Measurements from ENCODE around the gene CELF5.
A peak's percentile ranks its signal among the peaks of the same experiment; 100 is the strongest.

Gene CELF5

DNA sequence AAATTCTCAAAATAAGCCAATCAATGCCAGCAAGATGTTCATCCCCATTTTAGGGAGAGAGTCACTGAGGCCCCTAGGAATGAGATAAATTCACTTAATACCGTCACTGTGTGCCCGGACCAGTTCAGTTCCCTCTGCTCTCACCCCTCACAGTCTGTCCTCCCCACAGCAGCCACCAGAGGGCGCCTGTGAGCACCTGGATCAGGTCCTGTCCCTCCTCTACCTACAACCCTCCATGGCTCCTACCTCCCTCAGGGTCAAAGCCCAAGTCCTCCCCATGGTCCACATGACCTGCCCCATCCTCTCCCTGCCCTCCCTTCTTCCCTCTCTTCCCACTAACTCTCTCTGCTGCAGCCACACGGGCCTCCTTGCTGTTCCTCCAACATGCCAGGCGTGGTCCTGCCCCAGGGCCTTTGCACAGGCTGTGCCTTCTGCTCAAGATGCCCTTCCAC lies 100.0 kb downstream of the CELF5 start (continued):
- TF ChIP-seq, protein P1, sequence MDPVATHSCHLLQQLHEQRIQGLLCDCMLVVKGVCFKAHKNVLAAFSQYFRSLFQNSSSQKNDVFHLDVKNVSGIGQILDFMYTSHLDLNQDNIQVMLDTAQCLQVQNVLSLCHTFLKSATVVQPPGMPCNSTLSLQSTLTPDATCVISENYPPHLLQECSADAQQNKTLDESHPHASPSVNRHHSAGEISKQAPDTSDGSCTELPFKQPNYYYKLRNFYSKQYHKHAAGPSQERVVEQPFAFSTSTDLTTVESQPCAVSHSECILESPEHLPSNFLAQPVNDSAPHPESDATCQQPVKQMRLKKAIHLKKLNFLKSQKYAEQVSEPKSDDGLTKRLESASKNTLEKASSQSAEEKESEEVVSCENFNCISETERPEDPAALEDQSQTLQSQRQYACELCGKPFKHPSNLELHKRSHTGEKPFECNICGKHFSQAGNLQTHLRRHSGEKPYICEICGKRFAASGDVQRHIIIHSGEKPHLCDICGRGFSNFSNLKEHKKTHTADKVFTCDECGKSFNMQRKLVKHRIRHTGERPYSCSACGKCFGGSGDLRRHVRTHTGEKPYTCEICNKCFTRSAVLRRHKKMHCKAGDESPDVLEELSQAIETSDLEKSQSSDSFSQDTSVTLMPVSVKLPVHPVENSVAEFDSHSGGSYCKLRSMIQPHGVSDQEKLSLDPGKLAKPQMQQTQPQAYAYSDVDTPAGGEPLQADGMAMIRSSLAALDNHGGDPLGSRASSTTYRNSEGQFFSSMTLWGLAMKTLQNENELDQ (tag by site-specific recombination; IDR thresholded peaks at IDR 0.05; ENCODE audit: low read depth), result 0 out of 2 replicates have a peak, but pooled peaks have one; percentile 23
- TF ChIP-seq, protein P2, sequence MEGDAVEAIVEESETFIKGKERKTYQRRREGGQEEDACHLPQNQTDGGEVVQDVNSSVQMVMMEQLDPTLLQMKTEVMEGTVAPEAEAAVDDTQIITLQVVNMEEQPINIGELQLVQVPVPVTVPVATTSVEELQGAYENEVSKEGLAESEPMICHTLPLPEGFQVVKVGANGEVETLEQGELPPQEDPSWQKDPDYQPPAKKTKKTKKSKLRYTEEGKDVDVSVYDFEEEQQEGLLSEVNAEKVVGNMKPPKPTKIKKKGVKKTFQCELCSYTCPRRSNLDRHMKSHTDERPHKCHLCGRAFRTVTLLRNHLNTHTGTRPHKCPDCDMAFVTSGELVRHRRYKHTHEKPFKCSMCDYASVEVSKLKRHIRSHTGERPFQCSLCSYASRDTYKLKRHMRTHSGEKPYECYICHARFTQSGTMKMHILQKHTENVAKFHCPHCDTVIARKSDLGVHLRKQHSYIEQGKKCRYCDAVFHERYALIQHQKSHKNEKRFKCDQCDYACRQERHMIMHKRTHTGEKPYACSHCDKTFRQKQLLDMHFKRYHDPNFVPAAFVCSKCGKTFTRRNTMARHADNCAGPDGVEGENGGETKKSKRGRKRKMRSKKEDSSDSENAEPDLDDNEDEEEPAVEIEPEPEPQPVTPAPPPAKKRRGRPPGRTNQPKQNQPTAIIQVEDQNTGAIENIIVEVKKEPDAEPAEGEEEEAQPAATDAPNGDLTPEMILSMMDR (tag by site-specific recombination; IDR thresholded peaks at IDR 0.05), result peak; percentile 84
- TF ChIP-seq, protein P3, sequence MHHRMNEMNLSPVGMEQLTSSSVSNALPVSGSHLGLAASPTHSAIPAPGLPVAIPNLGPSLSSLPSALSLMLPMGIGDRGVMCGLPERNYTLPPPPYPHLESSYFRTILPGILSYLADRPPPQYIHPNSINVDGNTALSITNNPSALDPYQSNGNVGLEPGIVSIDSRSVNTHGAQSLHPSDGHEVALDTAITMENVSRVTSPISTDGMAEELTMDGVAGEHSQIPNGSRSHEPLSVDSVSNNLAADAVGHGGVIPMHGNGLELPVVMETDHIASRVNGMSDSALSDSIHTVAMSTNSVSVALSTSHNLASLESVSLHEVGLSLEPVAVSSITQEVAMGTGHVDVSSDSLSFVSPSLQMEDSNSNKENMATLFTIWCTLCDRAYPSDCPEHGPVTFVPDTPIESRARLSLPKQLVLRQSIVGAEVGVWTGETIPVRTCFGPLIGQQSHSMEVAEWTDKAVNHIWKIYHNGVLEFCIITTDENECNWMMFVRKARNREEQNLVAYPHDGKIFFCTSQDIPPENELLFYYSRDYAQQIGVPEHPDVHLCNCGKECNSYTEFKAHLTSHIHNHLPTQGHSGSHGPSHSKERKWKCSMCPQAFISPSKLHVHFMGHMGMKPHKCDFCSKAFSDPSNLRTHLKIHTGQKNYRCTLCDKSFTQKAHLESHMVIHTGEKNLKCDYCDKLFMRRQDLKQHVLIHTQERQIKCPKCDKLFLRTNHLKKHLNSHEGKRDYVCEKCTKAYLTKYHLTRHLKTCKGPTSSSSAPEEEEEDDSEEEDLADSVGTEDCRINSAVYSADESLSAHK (tag by site-specific recombination; IDR thresholded peaks at IDR 0.05), result no peak
- TF ChIP-seq ZNF777 (tag by site-specific recombination; IDR thresholded peaks at IDR 0.05; ENCODE audit: borderline replicate concordance) (no peak), IKZF3 (tag by site-specific recombination; IDR thresholded peaks at IDR 0.05) (no peak), RBAK (tag by site-specific recombination; IDR thresholded peaks at IDR 0.05) (no peak), WT1 (tag by site-specific recombination; IDR thresholded peaks at IDR 0.05) (no peak), ZNF701 (tag by site-specific recombination; IDR thresholded peaks at IDR 0.05) (no peak), KLF10 (tag by site-specific recombination; IDR thresholded peaks at IDR 0.05) (no peak), ZNF324 (tag by site-specific recombination; IDR thresholded peaks at IDR 0.05) (peak; percentile 47; the same call in 1 of the 2 replicates), ZNF391 (tag by site-specific recombination; IDR thresholded peaks at IDR 0.05; ENCODE audit: borderline replicate concordance, low read depth) (peak; percentile 58; the same call in 1 of the 2 replicates), ZNF791 (tag by site-specific recombination; IDR thresholded peaks at IDR 0.05) (no peak), ZNF623 (tag by site-specific recombination; IDR thresholded peaks at IDR 0.05) (peak; percentile 100), ZNF501 (tag by site-specific recombination; IDR thresholded peaks at IDR 0.05) (0 out of 2 replicates have a peak, but pooled peaks have one; percentile 39), GLI2 (tag by site-specific recombination; IDR thresholded peaks at IDR 0.05; ENCODE audit: borderline replicate concordance, low read depth) (no peak), ZNF114 (tag by site-specific recombination; IDR thresholded peaks at IDR 0.05) (no peak), ZNF223 (tag by site-specific recombination; IDR thresholded peaks at IDR 0.05) (no peak), ZNF677 (tag by site-specific recombination; IDR thresholded peaks at IDR 0.05) (no peak), ZNF488 (tag by site-specific recombination; IDR thresholded peaks at IDR 0.05) (no peak), ZNF473 (tag by site-specific recombination; IDR thresholded peaks at IDR 0.05) (0 out of 2 replicates have a peak, but pooled peaks have one; percentile 22), PRDM6 (tag by site-specific recombination; IDR thresholded peaks at IDR 0.05) (no peak), ZNF639 (tag by site-specific recombination; IDR thresholded peaks at IDR 0.05) (peak; percentile 75; the same call in 1 of the 2 replicates), ZNF335 (tag by site-specific recombination; conservative IDR thresholded peaks at IDR 0.05) (no peak)
- TF ChIP-seq, protein P4, sequence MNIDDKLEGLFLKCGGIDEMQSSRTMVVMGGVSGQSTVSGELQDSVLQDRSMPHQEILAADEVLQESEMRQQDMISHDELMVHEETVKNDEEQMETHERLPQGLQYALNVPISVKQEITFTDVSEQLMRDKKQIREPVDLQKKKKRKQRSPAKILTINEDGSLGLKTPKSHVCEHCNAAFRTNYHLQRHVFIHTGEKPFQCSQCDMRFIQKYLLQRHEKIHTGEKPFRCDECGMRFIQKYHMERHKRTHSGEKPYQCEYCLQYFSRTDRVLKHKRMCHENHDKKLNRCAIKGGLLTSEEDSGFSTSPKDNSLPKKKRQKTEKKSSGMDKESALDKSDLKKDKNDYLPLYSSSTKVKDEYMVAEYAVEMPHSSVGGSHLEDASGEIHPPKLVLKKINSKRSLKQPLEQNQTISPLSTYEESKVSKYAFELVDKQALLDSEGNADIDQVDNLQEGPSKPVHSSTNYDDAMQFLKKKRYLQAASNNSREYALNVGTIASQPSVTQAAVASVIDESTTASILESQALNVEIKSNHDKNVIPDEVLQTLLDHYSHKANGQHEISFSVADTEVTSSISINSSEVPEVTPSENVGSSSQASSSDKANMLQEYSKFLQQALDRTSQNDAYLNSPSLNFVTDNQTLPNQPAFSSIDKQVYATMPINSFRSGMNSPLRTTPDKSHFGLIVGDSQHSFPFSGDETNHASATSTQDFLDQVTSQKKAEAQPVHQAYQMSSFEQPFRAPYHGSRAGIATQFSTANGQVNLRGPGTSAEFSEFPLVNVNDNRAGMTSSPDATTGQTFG (tag by site-specific recombination; IDR thresholded peaks at IDR 0.05; ENCODE audit: borderline replicate concordance), result no peak
- TF ChIP-seq, protein P5, sequence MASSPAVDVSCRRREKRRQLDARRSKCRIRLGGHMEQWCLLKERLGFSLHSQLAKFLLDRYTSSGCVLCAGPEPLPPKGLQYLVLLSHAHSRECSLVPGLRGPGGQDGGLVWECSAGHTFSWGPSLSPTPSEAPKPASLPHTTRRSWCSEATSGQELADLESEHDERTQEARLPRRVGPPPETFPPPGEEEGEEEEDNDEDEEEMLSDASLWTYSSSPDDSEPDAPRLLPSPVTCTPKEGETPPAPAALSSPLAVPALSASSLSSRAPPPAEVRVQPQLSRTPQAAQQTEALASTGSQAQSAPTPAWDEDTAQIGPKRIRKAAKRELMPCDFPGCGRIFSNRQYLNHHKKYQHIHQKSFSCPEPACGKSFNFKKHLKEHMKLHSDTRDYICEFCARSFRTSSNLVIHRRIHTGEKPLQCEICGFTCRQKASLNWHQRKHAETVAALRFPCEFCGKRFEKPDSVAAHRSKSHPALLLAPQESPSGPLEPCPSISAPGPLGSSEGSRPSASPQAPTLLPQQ (tag by site-specific recombination; IDR thresholded peaks at IDR 0.05), result no peak
